ENCODE measurements around the gene CADM2.
"Not testable (repeated sequence)": the region's sequence is repeated elsewhere in the genome, so short reads cannot be mapped to it uniquely, and the experiment has no call there.

The CADM2 gene

GRCh38 chr3:84958495-84959469, at the start of gene CADM2:
Gene CADM2 (plus strand): TSS chr3:84958989.
- DNase-seq, result peak; percentile 74

- not testable (repeated sequence) for DNase-seq
Observed at GRCh38 chr3:84918592-84918991, 40.2 kb upstream of the CADM2 start.

DNA sequence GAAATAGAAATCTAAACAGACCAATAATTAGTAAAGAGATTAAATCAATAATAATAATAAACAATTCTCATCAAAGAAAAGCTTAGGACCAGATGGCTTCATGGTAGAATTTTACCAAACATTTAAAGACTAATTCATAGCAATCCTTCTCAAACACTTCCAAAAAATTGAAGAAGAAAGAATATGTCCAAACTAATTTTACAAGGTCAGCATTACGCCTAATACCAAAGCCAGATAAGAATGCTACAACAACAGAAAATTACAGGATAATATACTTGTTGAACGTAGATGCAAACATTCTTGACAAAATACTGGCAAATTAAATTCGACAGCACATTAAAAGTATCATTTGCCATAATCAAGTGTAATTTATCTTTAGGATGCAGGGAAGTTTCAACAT, 36.1 kb upstream of the CADM2 start:
- DNase-seq, result no peak

GRCh38 chr3:84925571-84925970, 33.2 kb upstream of the CADM2 start:
- no peak for DNase-seq

GRCh38 chr3:84943379-84943778, 15.4 kb upstream of the CADM2 start:
- no peak for DNase-seq

- DNase-seq, result no peak
Observed at GRCh38 chr3:84946240-84946639, 12.5 kb upstream of the CADM2 start.

GRCh38 chr3:84959470-84960271, 882 bp downstream of the CADM2 start:
- DNase-seq, result no peak

DNA sequence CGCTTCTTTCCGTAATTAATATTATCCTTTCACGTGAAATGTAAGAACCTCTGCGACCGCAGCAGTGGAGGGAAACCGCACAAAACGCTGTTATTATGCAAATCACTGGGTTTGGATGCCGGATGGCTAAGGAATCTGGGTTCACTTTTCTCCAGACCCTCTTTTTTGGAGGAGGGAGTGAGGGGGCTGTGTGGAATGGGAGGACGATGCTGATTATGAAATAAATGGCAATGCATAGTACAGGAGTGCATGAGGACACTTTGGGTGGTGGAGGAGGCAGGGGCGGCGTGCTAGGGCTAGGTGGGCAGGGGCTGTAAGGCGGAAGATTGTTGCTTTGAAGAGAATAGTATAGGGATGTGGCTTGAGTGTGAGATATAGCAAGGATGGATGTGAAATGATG, 1.8 kb downstream of the CADM2 start:
- no peak for DNase-seq

DNA sequence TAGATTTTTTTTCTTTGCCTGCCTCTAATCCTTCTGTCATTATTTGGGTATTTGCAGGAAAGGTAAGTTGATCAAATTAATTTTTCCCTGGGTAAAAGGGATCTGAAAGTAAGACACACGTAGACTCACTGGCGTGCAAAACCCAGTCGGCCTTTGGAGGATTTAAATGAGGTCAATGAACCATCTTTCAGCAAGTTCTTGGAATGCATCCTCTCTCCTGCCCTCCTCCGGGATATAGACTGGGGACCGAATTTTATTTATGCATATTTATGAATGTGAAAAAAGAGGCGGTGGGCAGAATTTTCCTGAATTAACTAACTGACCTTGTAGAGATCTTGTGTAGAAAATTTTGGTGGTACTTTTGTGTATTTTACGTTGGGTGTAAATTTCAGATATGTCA, 2.2 kb downstream of the CADM2 start:
- DNase-seq, result no peak

DNA sequence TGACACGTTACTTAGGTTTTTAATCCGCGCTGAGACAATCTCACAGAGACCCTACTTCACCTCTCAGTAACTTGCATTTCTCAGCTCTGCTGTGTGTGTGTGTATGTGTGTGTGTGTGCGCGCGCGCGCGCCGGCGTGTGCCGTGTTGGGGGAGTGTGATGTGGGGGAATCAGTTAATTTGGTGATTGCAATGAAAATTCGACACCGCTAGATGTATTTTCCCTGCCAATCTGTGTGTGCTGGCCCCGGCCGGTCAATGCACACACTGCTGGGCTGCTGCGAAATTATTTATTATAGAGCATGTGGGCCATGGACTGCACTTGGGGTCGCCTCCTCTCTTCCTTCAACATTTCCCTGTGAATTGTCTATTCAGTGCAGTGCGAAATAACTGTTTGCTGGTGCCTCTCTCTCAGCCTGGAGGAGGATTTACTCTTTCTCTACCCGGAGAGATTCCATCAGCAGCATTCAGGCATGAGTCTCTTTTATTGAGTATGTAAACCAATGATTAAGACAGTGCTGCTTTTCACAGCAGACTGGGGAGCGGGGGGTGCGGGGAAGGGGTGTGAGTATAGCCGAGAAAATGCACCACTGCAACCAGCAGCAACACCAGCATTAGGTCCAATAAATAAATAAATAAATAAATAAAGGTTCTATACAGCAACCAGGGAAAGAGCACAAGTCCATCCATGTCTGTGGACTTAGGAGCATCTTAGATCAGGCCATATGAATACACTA, 2.9 kb downstream of the CADM2 start:
- DNase-seq, result no peak

- no peak for DNase-seq
Observed at GRCh38 chr3:84962415-84962814, 3.6 kb downstream of the CADM2 start.

DNA sequence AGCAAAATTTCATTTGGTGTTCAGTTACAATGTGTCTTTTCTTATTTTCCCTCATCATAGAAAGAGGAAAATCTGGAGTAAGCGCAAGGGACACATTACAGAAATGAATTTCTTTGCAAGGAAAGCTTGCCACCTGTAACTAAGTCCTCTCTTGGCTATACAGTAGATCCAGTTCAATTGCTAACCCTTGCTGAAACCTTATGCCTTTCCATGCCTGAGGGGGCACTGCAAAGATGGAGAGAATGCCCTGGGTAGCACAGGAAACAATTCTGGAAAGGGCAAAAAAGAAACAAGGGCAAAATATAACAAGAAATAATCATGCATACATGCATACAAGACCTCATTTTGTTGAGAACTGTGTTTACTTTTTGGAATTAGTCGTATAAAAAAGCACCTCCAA, 4.3 kb downstream of the CADM2 start:
- no peak for DNase-seq

GRCh38 chr3:84965141-84965540, 6.4 kb downstream of the CADM2 start:
- no peak for DNase-seq

DNA sequence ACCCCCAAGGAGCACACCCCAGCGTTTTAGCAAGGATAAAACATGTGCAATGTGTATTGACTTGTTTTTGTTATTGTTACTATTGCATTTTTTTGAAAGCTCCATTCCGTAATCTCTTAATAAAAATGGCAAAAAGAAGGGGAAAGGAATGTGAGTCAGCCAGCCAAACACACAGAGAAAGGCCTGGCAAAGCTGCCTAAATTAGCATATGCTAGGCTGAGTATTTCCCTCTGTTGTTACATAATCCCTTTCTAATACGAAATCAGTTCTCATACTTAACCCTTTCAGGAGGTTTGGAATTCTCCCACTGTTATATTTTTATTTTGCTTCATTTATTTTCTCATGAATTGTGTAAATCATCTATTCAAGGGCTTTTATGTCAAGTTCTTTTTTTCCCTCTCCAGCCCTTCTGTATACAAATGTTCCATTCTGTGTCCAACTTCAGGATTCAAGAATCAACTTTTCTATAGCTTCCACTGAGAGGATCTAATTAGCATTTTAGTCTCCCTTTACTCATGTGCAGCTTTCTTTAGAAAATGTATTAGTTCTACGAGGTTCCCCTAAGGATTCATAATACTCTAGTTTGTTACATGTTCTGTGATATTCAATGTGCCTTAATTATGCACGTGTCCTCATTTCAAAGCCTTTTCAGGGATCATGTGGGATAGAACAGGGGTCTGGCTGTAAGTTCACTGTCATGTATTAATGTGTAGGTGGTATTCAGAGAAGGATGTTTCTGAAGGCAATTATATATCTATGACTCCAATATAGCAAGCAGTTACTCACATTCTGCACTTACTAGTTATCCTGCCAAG, 9.2 kb downstream of the CADM2 start:
- no peak for DNase-seq

DNA sequence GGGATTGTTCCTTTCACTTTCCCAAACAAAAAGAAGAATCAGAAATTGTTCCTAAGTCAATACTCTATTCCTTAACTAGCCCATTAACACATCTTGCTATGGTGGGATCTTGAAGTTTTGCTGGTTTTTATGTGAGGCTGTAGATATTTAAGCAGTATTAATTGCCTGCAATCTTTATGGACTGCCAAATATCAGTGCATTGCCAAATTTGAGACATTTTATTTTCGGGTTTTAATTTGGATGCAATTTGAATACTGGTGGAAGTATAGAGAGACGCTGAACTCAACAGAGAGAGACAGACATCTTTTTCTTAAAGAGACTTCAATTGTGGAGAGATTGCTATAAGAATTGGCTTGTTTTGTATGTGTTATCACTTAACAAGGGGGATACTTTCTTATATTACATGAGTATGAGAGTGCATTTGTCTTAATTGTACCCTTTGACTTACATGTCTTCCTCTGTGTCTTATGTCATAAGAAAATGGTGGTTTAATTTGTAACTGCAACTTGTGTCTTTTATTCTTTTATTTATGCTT, 10.0 kb downstream of the CADM2 start:
- no peak for DNase-seq

GRCh38 chr3:84974347-84974746, 15.6 kb downstream of the CADM2 start:
- DNase-seq, result no peak

GRCh38 chr3:84977021-84977420, 18.2 kb downstream of the CADM2 start:
- DNase-seq, result no peak

DNA sequence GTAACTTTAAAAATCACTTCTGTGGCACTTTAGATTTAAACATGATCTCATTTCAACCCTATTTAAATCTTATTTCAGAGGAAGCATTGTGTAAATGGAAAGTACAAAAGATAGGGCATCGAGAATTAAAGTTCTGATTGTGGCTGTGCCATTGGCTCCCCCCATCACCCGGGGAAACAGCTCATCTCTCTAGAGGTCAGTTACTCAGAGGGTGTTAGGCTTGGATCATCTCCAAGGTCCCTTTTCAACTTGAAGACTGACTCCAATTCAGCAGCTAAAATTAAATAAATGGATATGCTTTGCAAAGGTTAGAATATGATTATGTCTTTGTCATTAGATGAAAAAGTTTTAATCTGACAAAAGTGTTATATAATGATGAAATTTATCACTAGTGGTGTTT, 20.1 kb downstream of the CADM2 start:
- no peak for DNase-seq

DNA sequence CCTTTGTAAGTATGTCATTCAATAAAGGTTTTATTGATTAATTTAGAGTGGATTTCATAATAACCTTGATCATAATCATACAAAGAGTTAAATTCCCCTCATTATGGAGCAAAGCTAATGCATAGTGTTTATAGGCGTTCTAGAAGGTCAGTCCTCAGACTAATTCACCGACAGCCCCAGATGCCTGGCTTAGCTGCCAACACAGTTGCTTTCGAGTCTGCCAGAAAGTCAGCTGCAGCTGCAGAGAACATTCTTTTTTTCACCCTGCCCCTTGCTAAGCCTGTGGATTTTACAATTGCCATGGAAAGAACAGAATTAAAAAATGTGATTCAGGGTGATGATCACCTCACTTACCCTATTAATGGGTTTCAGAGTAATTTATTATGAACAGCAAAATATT, 21.2 kb downstream of the CADM2 start:
- DNase-seq, result no peak

DNA sequence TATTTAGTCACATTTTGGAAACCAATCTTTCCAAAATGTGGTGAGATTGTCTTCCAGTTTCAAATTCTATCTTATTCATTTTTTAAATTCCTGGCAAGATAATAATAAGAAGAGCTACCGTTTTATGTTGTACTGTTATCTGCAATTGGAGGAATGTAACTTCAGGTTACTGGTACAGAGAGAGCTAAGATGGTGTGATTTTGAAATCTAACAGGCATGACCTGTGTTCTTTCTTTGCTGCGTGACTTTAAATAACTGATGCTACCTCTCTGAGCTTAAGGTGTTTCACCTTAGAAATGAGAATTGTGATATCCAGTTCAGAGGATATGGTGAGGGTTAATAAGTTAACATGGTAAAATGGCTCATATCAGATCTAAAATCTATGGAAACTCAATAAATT, 21.7 kb downstream of the CADM2 start:
- no peak for DNase-seq

DNA sequence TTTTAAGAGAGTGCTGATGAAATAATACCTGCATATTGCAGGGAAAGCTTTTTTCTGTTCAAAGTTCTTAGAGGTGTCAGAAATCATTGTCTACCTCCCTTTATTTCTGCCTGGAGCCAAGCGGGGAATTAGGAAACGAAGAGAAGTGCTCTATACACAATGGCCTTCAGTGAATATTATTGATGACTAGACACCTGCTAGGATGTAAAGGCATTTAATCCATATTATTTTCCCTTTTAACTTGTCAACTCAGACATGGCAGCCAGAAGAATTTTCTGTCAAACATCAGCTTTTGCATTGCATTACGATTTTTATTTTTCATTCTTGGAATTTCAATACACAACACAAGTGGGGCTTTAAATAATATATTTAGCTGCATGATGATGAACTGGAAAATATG, 24.7 kb downstream of the CADM2 start:
- DNase-seq, result no peak

GRCh38 chr3:84984429-84984828, 25.6 kb downstream of the CADM2 start:
- no peak for DNase-seq

Data from stimulated activated CD4-positive, alpha-beta T cell treated with anti-CD3 and anti-CD28 coated beads, Interleukin-1b, Interleukin-23, amount 100 ng/mL, for 48 hours (primary cell).